Endothelial cell of umbilical vein (primary cell): ENCODE measurements around the gene LST1.

ENCODE experiments used
- FOS ChIP-seq: IDR thresholded peaks from 2 replicates; pipeline ENCODE4 v1.6.1; 2011; ENCODE audit warnings: mild to moderate bottlenecking, low read length, moderate library complexity, borderline replicate concordance; ENCODE audit not compliant: insufficient read depth
- JUN ChIP-seq: IDR thresholded peaks from 2 replicates; pipeline ENCODE4 v1.6.1; 2011; ENCODE audit warnings: borderline replicate concordance, low read depth; ENCODE audit not compliant: insufficient read length, insufficient read depth
- POLR2A ChIP-seq: IDR thresholded peaks from 2 replicates; pipeline ENCODE4 v1.6.1; 2012; ENCODE audit warnings: low read depth, mild to moderate bottlenecking, control low read depth, low read length
- POLR2AphosphoS5 ChIP-seq: IDR thresholded peaks from 2 replicates; pipeline ENCODE4 v1.6.1; 2012; ENCODE audit warnings: low read depth, mild to moderate bottlenecking, control low read depth, low read length, moderate library complexity; ENCODE audit not compliant: insufficient read depth
- TF ChIP-seq, protein P1 (sequence below), 2 donors: IDR thresholded peaks; 1 replicate in 1 of 2; 2 replicates in 1 of 2; pipeline ENCODE4 v1.5.1; 2011; ENCODE audit warnings: low read length in 2 of 2, mild to moderate bottlenecking in 2 of 2, moderate library complexity in 2 of 2, control low read depth in 1 of 2, inconsistent platforms in 1 of 2, low read depth in 1 of 2; ENCODE audit not compliant: insufficient read depth in 1 of 2; ENCODE audit errors: extremely low read depth in 1 of 2

DNA sequence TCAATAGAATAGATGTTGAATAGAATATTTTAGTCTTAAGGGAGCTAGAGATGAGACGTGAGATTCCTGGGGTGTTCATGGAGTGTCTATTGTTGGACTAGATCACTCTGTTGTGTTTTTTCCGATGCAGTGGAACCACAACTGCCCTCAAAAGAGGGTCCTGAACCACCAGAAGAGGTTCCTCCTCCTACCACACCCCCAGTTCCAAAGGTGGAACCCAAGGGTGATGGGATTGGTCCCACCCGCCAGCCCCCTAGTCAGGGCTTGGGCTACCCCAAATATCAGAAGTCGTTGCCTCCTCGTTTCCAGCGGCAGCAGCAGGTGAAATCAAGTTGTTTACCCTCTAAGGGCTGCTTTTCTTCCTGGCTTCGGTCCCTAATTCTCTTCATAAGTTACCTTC, 42.9 kb downstream of the LST1 start:
- TF ChIP-seq POLR2A (no peak), JUN (no peak), POLR2AphosphoS5 (no peak), FOS (no peak)
- TF ChIP-seq, protein P1, sequence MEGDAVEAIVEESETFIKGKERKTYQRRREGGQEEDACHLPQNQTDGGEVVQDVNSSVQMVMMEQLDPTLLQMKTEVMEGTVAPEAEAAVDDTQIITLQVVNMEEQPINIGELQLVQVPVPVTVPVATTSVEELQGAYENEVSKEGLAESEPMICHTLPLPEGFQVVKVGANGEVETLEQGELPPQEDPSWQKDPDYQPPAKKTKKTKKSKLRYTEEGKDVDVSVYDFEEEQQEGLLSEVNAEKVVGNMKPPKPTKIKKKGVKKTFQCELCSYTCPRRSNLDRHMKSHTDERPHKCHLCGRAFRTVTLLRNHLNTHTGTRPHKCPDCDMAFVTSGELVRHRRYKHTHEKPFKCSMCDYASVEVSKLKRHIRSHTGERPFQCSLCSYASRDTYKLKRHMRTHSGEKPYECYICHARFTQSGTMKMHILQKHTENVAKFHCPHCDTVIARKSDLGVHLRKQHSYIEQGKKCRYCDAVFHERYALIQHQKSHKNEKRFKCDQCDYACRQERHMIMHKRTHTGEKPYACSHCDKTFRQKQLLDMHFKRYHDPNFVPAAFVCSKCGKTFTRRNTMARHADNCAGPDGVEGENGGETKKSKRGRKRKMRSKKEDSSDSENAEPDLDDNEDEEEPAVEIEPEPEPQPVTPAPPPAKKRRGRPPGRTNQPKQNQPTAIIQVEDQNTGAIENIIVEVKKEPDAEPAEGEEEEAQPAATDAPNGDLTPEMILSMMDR (IDR thresholded peaks at IDR 0.05; ENCODE audit: extremely low read depth in 1 of 2, insufficient read depth in 1 of 2, low read depth in 1 of 2, low read length in 2 of 2): no peak
